GM12865 (cell line): ENCODE measurements around the gene LGALS1.

ENCODE experiments used
- DNase-seq: peaks from one replicate; pipeline ENCODE4 v3.0.0; 2010; ENCODE audit warnings: low read depth
- H3K4me3 ChIP-seq: 2 replicates; pipeline ENCODE4 v1.5.1; 2011; ENCODE audit warnings: mild to moderate bottlenecking, low read depth, low read length, control low read depth
- CTCF ChIP-seq: IDR thresholded peaks from 2 replicates; pipeline ENCODE4 v1.5.1; 2011; ENCODE audit warnings: low read length, control low read depth, low read depth, inconsistent platforms; ENCODE audit not compliant: insufficient read depth; ENCODE audit errors: missing control alignments

LGALS1 gene

GRCh38 chr22:37633625-37634416, 41.6 kb upstream of the LGALS1 start:
- H3K4me3 ChIP-seq: peak overlapping the region; percentile 37
- DNase-seq: peak; percentile 90
- TF ChIP-seq CTCF: peak; percentile 13

GRCh38 chr22:37634417-37634924, 41.0 kb upstream of the LGALS1 start:
- H3K4me3 ChIP-seq: peak overlapping the region; percentile 37
- peak; percentile 59 for DNase-seq
- TF ChIP-seq CTCF: peak; percentile 53

- no peak for TF ChIP-seq CTCF
- DNase-seq: no peak
Observed at GRCh38 chr22:37635157-37635556, 40.3 kb upstream of the LGALS1 start.

GRCh38 chr22:37636186-37636948, 39.1 kb upstream of the LGALS1 start:
- DNase-seq: peak; percentile 57
- H3K4me3 ChIP-seq: no peak overlapping the region

More at GRCh38 chr22:37635157-37635556, 40.3 kb upstream of the LGALS1 start:
- no peak overlapping the region; the same call in 1 of the 2 replicates for H3K4me3 ChIP-seq

GRCh38 chr22:37636949-37637273, 38.5 kb upstream of the LGALS1 start:
- H3K4me3 ChIP-seq: no peak overlapping the region
- TF ChIP-seq CTCF: no peak
- no peak for DNase-seq

More at GRCh38 chr22:37636186-37636948, 39.1 kb upstream of the LGALS1 start:
- peak; percentile 22 for TF ChIP-seq CTCF

GRCh38 chr22:37638391-37639069, 36.9 kb upstream of the LGALS1 start:
- DNase-seq: peak; percentile 61
- H3K4me3 ChIP-seq: peak overlapping the region; percentile 89; the same call in 1 of the 2 replicates
- no peak for TF ChIP-seq CTCF
